A549 (cell line): ENCODE measurements around the gene ADNP2.

Experiments
- BCL3 ChIP-seq: fragments of >200 bp; sonication (Bioruptor Twin); formaldehyde crosslinking; IDR thresholded peaks from 3 replicates; pipeline ENCODE4 v1.6.1; 2016
- JUN ChIP-seq, 2 experiments: fragments of >200 bp; sonication (Bioruptor Twin); formaldehyde crosslinking; IDR thresholded peaks; 2 replicates in 1 of 2; 3 replicates in 1 of 2; pipeline ENCODE4 v1.6.1; 2016 to 2017
- KDM1A ChIP-seq: fragments of 200-600 bp; sonication (generic); IDR thresholded peaks from 2 replicates; pipeline ENCODE4 v1.6.1; 2016; ENCODE audit warnings: low read depth, mild to moderate bottlenecking
- RNF2 ChIP-seq: fragments of 200-600 bp; sonication (generic); IDR thresholded peaks from 2 replicates; pipeline ENCODE4 v1.6.1; 2016; ENCODE audit warnings: low read depth, mild to moderate bottlenecking, antibody characterized with exemption, moderate library complexity, borderline replicate concordance
- ZC3H11A ChIP-seq: fragments of 450-650 bp; IDR thresholded peaks from 2 replicates; pipeline ENCODE4 v1.6.1; 2014; ENCODE audit warnings: antibody characterized with exemption, mild to moderate bottlenecking
- TF ChIP-seq, protein P1 (sequence below): fragments of >200 bp; sonication (Bioruptor Twin); formaldehyde crosslinking; IDR thresholded peaks from 3 replicates; pipeline ENCODE4 v1.5.1; 2016
- TF ChIP-seq, protein P2 (sequence below): fragments of 450-650 bp; IDR thresholded peaks from 2 replicates; pipeline ENCODE4 v1.6.1; 2014; ENCODE audit warnings: antibody characterized with exemption
- TF ChIP-seq, protein P3 (sequence below): fragments of 200-600 bp; sonication (generic); IDR thresholded peaks from 2 replicates; pipeline ENCODE4 v1.6.1; 2016; ENCODE audit warnings: antibody characterized with exemption, mild to moderate bottlenecking, moderate library complexity

DNA sequence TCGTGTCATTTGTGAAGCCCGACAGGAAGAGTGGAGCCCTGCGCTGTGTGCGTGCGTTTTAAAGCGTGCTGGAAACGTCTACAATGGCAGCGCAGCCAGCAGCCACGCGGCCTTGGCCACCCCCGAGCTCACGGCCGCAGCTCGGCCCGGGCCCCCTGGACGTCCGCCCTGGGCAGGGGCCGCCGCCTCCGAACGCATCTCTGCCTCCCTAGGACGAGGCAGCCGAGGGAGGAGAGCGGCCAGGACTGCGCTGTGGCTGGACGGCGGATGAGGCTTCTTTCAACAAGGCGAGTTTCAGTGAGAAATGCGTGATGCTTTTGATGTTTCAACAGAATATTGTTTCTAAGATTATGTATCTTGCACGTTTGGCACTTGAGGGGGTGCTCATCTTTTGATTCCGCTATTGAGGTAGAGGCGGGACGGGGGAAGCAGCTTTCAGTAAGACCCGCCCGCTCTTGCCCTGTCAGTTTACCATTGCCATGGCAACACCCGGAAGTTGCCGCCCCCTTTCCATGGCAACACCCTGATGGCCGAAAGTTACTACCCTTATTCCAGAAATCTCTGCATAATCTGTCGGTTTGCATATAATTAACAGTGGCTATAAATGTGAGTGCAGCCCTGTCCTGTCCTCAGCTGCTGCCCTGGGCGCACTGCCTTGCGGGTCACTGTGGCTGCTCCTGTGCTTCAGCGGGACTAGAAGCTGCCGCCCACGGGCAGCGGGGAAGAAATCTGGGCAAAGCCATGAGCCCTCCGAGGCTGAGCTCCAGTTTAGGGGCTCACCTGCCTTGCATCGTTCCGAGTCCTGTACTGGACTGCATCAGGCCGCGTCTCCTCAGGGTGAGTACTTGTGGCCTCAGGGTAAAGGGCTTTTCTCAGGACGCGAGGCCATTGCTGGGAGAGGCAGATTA, 38.6 kb downstream of the ADNP2 start:
- TF ChIP-seq, protein P1, sequence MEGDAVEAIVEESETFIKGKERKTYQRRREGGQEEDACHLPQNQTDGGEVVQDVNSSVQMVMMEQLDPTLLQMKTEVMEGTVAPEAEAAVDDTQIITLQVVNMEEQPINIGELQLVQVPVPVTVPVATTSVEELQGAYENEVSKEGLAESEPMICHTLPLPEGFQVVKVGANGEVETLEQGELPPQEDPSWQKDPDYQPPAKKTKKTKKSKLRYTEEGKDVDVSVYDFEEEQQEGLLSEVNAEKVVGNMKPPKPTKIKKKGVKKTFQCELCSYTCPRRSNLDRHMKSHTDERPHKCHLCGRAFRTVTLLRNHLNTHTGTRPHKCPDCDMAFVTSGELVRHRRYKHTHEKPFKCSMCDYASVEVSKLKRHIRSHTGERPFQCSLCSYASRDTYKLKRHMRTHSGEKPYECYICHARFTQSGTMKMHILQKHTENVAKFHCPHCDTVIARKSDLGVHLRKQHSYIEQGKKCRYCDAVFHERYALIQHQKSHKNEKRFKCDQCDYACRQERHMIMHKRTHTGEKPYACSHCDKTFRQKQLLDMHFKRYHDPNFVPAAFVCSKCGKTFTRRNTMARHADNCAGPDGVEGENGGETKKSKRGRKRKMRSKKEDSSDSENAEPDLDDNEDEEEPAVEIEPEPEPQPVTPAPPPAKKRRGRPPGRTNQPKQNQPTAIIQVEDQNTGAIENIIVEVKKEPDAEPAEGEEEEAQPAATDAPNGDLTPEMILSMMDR = no peak
- no peak for TF ChIP-seq KDM1A
- no peak for TF ChIP-seq JUN (IDR thresholded peaks at IDR 0.05)
- TF ChIP-seq, protein P2, sequence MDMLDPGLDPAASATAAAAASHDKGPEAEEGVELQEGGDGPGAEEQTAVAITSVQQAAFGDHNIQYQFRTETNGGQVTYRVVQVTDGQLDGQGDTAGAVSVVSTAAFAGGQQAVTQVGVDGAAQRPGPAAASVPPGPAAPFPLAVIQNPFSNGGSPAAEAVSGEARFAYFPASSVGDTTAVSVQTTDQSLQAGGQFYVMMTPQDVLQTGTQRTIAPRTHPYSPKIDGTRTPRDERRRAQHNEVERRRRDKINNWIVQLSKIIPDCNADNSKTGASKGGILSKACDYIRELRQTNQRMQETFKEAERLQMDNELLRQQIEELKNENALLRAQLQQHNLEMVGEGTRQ = no peak
- no peak for TF ChIP-seq BCL3
- TF ChIP-seq, protein P3, sequence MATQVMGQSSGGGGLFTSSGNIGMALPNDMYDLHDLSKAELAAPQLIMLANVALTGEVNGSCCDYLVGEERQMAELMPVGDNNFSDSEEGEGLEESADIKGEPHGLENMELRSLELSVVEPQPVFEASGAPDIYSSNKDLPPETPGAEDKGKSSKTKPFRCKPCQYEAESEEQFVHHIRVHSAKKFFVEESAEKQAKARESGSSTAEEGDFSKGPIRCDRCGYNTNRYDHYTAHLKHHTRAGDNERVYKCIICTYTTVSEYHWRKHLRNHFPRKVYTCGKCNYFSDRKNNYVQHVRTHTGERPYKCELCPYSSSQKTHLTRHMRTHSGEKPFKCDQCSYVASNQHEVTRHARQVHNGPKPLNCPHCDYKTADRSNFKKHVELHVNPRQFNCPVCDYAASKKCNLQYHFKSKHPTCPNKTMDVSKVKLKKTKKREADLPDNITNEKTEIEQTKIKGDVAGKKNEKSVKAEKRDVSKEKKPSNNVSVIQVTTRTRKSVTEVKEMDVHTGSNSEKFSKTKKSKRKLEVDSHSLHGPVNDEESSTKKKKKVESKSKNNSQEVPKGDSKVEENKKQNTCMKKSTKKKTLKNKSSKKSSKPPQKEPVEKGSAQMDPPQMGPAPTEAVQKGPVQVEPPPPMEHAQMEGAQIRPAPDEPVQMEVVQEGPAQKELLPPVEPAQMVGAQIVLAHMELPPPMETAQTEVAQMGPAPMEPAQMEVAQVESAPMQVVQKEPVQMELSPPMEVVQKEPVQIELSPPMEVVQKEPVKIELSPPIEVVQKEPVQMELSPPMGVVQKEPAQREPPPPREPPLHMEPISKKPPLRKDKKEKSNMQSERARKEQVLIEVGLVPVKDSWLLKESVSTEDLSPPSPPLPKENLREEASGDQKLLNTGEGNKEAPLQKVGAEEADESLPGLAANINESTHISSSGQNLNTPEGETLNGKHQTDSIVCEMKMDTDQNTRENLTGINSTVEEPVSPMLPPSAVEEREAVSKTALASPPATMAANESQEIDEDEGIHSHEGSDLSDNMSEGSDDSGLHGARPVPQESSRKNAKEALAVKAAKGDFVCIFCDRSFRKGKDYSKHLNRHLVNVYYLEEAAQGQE = no peak
- TF ChIP-seq ZC3H11A = no peak
- no peak for TF ChIP-seq RNF2
